ENCODE data around the gene ZSCAN25. TPM values are rescaled to one million over a fixed set of nuclear protein-coding genes. Genes with fewer than 3 reads are reported as not detected.

The ZSCAN25 gene
- total RNA-seq, 2 donors from 2014 or later = 22.2 to 23.1 TPM

GRCh38 chr7:99625321-99625720 lies 8.6 kb downstream of the ZSCAN25 start:
- H3K9me3 Mint-ChIP-seq = no peaks in the 10 kb centered on the region
- peaks cover 86% of the 10 kb centered on the region for H3K36me3 Mint-ChIP-seq (ENCODE audit: low read depth)

DNA sequence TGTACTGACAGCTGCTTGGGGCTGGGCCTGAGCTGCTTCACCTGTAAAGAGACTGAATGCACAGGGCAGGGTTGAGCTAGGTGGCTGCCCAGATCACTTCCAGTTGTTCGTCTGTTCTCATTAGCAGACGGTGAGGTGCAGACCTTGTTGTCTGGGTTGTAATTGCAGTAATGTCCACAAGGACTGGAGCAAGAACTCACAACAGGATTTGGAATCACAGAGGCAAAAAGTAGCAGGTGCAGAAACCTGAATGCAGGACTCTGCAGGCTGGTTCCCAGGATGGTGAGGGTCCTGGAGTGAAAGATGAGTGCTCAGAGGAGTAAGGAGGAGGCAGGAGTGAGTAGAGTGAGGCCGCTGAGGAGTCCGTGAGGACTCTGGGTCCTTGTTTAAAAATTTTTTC lies 9.2 kb downstream of the ZSCAN25 start:
- no peak overlapping the region for H3K27ac Mint-ChIP-seq
- H3K9me3 Mint-ChIP-seq = no peaks in the 10 kb centered on the region
- Histone ChIP-seq H3K27me3 (ENCODE audit: control insufficient read depth, insufficient read depth, low read length, poor library complexity, severe bottlenecking) (no peaks in the 10 kb centered on the region), H3K4me3 (ENCODE audit: low read length) (no peak overlapping the region), H3K9ac (ENCODE audit: extremely low read depth, low read length, poor library complexity, severe bottlenecking) (no peak overlapping the region), H3K9me3 (ENCODE audit: control insufficient read depth, low read length) (no peaks in the 10 kb centered on the region), H3K27ac (ENCODE audit: low read depth, low read length) (no peak overlapping the region), H3K36me3 (ENCODE audit: control insufficient read depth, insufficient read depth, low read length) (peaks cover 95% of the 10 kb centered on the region), H3K4me1 (ENCODE audit: control insufficient read depth, insufficient read depth, low read length) (peaks cover 5% of the 10 kb centered on the region)
- TF ChIP-seq, protein P1, sequence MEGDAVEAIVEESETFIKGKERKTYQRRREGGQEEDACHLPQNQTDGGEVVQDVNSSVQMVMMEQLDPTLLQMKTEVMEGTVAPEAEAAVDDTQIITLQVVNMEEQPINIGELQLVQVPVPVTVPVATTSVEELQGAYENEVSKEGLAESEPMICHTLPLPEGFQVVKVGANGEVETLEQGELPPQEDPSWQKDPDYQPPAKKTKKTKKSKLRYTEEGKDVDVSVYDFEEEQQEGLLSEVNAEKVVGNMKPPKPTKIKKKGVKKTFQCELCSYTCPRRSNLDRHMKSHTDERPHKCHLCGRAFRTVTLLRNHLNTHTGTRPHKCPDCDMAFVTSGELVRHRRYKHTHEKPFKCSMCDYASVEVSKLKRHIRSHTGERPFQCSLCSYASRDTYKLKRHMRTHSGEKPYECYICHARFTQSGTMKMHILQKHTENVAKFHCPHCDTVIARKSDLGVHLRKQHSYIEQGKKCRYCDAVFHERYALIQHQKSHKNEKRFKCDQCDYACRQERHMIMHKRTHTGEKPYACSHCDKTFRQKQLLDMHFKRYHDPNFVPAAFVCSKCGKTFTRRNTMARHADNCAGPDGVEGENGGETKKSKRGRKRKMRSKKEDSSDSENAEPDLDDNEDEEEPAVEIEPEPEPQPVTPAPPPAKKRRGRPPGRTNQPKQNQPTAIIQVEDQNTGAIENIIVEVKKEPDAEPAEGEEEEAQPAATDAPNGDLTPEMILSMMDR (conservative IDR thresholded peaks at IDR 0.05) = peak; percentile 33
- DNase-seq = no peak
- 93 to 100% methylated on average over 3 to 4 of the region's 4 CpGs for WGBS, 2 experiments (ENCODE audit: insufficient coverage in 1 of 2, insufficient read length in 1 of 2)
- no peaks in the 10 kb centered on the region for H3K27me3 Mint-ChIP-seq (ENCODE audit: insufficient read depth)
- H3K4me3 Mint-ChIP-seq = no peak overlapping the region
- H3K4me1 Mint-ChIP-seq = peaks cover 17% of the 10 kb centered on the region
- peaks cover 86% of the 10 kb centered on the region for H3K36me3 Mint-ChIP-seq (ENCODE audit: low read depth)

More at GRCh38 chr7:99625321-99625720, 8.6 kb downstream of the ZSCAN25 start:
- 92 to 94% methylated on average over 2 to 5 of the region's 5 CpGs for WGBS, 2 experiments (ENCODE audit: insufficient coverage in 1 of 2, insufficient read length in 1 of 2)
- no peak overlapping the region for H3K9ac ChIP-seq (ENCODE audit: extremely low read depth, low read length, poor library complexity, severe bottlenecking)
- H3K4me1 Mint-ChIP-seq = peaks cover 12% of the 10 kb centered on the region
- no peak overlapping the region for H3K27ac Mint-ChIP-seq
- no peaks in the 10 kb centered on the region for H3K27me3 ChIP-seq (ENCODE audit: control insufficient read depth, insufficient read depth, low read length, poor library complexity, severe bottlenecking)
- H3K9me3 ChIP-seq (ENCODE audit: control insufficient read depth, low read length) = no peaks in the 10 kb centered on the region
- no peak for DNase-seq
- TF ChIP-seq, protein P1 (conservative IDR thresholded peaks at IDR 0.05) = no peak
- no peaks in the 10 kb centered on the region for H3K27me3 Mint-ChIP-seq (ENCODE audit: insufficient read depth)
- H3K4me3 Mint-ChIP-seq = no peak overlapping the region
- peaks cover 96% of the 10 kb centered on the region for H3K36me3 ChIP-seq (ENCODE audit: control insufficient read depth, insufficient read depth, low read length)
- no peak overlapping the region for H3K27ac ChIP-seq (ENCODE audit: low read depth, low read length)
- H3K4me3 ChIP-seq (ENCODE audit: low read length) = no peak overlapping the region
- H3K4me1 ChIP-seq (ENCODE audit: control insufficient read depth, insufficient read depth, low read length) = peaks cover 3% of the 10 kb centered on the region

DNA sequence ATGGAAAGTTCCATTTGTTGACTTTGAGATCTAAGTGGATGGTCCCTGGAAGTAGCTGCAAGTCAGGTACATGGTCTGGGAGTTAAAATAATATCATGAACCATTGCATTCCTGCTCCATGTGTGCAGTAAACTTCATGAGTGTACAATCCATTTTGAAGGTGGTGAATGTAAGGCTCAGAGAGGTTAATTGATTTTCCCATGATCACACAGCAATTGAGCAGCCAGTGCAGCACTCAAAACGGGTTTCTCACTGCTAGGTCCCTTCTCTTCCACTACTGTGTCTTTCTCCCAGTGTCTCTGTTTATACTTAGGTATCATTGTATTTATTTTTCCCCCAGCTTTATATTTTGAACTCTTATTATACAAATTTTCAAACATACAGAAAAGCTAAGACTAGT lies 9.9 kb downstream of the ZSCAN25 start:
- H3K27ac ChIP-seq (ENCODE audit: low read depth, low read length) = no peak overlapping the region
- Mint-ChIP-seq H3K36me3 (ENCODE audit: low read depth) (peaks cover 84% of the 10 kb centered on the region), H3K27ac (no peak overlapping the region), H3K4me1 (peaks cover 21% of the 10 kb centered on the region), H3K27me3 (ENCODE audit: insufficient read depth) (no peaks in the 10 kb centered on the region), H3K9me3 (no peaks in the 10 kb centered on the region), H3K4me3 (no peak overlapping the region)
- H3K27me3 ChIP-seq (ENCODE audit: control insufficient read depth, insufficient read depth, low read length, poor library complexity, severe bottlenecking) = no peaks in the 10 kb centered on the region
- H3K4me1 ChIP-seq (ENCODE audit: control insufficient read depth, insufficient read depth, low read length) = peaks cover 5% of the 10 kb centered on the region
- DNase-seq = no peak
- H3K9ac ChIP-seq (ENCODE audit: extremely low read depth, low read length, poor library complexity, severe bottlenecking) = no peak overlapping the region
- 95 to 100% methylated on average over 1 of the region's 1 CpG for WGBS, 2 experiments (ENCODE audit: insufficient coverage in 1 of 2, insufficient read length in 1 of 2)
- H3K36me3 ChIP-seq (ENCODE audit: control insufficient read depth, insufficient read depth, low read length) = peaks cover 95% of the 10 kb centered on the region
- H3K4me3 ChIP-seq (ENCODE audit: low read length) = no peak overlapping the region
- H3K9me3 ChIP-seq (ENCODE audit: control insufficient read depth, low read length) = no peaks in the 10 kb centered on the region
- TF ChIP-seq, protein P1 (conservative IDR thresholded peaks at IDR 0.05) = no peak
